ENCODE measurements around the gene NEDD4.

Gene NEDD4

DNA sequence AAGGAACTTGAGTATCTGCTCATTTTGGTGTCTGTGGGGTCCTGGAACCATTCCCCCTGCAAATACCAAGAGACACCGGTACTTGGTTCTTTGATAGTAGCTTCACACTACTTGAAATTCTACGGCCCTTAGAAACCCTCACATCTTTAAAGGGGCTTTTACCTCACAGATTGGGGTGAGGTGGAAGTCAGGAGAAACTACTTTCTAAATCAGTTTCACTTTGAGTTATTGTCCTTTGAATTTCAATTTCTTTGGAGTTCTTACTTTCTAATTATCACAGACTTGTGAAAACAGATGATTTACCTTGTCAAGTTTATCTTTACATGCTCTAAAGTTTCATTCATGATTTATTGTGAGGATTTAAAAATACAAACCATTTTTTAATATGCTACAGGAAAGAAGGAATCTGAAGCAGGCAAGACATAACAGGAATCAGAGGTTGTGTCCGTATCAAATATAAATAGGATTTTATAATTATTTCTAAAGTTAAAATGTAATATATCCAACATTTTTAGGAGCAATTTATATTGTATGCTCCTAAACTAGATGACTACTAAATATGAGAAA, 98.9 kb downstream of the NEDD4 start:
- DNase-seq = no peak
- Histone ChIP-seq H3K9me3 (ENCODE audit: severe bottlenecking) (no peaks in the 10 kb centered on the region), H3K36me3 (no peaks in the 10 kb centered on the region), H3K27ac (no peak overlapping the region), H3K27me3 (ENCODE audit: insufficient read depth, low read depth, severe bottlenecking) (no peaks in the 10 kb centered on the region), H3K4me3 (ENCODE audit: low read depth, low read length) (no peak overlapping the region)
- TF ChIP-seq, protein P1, sequence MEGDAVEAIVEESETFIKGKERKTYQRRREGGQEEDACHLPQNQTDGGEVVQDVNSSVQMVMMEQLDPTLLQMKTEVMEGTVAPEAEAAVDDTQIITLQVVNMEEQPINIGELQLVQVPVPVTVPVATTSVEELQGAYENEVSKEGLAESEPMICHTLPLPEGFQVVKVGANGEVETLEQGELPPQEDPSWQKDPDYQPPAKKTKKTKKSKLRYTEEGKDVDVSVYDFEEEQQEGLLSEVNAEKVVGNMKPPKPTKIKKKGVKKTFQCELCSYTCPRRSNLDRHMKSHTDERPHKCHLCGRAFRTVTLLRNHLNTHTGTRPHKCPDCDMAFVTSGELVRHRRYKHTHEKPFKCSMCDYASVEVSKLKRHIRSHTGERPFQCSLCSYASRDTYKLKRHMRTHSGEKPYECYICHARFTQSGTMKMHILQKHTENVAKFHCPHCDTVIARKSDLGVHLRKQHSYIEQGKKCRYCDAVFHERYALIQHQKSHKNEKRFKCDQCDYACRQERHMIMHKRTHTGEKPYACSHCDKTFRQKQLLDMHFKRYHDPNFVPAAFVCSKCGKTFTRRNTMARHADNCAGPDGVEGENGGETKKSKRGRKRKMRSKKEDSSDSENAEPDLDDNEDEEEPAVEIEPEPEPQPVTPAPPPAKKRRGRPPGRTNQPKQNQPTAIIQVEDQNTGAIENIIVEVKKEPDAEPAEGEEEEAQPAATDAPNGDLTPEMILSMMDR (IDR thresholded peaks at IDR 0.05; ENCODE audit: low read depth, low read length) = no peak

DNA sequence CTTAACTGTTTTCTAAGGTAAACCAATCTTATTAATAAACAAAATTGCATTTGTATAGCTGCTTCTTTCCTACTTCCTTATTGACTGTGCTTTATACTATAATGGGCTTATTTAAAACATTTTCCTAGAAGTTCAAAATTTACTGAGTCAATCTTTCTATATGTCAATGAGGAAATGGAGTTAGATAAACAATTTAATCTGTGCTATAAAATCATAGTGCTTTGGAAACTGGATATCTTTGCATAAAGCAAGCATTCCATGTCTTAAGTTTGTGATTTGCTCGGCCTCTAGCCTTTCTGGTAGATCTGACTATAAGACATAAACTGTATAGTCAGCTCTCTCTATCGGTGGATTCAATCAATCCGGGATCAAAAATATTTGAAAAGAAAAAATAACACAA, 99.6 kb downstream of the NEDD4 start:
- Histone ChIP-seq H3K27me3 (ENCODE audit: insufficient read depth, low read depth, severe bottlenecking) (no peaks in the 10 kb centered on the region), H3K27ac (no peak overlapping the region), H3K4me3 (ENCODE audit: low read depth, low read length) (no peak overlapping the region), H3K36me3 (no peaks in the 10 kb centered on the region), H3K9me3 (ENCODE audit: severe bottlenecking) (no peaks in the 10 kb centered on the region)
- TF ChIP-seq, protein P1 (IDR thresholded peaks at IDR 0.05; ENCODE audit: low read depth, low read length) = no peak
- DNase-seq = no peak

DNA sequence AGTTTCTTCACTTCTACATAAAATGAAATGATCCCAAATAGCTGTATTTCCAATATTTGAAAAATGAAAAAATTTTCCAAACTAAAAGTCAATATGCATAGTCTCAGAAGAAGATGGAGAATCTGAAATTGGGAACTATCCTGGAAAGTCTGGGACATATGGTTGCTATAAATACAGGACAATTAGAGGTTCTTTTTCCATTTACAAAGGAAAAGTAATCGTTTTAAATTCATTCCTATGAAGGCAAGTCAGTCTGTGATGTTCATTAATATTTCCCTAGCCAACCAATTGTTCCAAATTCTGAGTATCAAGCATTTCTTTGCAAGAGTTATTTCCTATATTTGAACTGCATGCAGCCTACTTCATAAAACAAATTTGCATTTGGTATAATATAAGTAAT, 102.2 kb downstream of the NEDD4 start:
- no peaks in the 10 kb centered on the region for H3K27me3 ChIP-seq (ENCODE audit: insufficient read depth, low read depth, severe bottlenecking)
- H3K36me3 ChIP-seq = no peaks in the 10 kb centered on the region
- H3K4me3 ChIP-seq (ENCODE audit: low read depth, low read length) = no peak overlapping the region
- DNase-seq = no peak
- no peak overlapping the region for H3K27ac ChIP-seq
- peaks cover 11% of the 10 kb centered on the region for H3K9me3 ChIP-seq (ENCODE audit: severe bottlenecking)
- TF ChIP-seq, protein P1 (IDR thresholded peaks at IDR 0.05; ENCODE audit: low read depth, low read length) = no peak

DNA sequence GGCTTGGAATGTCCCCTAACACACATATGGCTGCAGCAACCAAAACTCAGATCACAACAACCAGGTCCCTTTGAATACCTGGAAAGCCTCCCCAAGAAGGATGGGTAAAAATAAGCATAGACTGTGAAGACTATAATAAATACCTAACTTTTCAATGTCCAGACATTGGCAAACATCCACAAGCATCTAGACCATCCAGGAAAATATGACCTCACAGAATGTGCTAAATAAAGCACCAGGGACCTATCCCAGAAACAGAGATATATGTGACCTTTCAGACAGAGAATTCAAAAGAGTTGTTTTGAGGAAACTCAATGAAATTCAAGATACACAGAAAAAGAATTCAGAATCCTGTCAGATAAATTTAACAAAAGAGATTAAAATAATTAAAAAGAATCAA, 109.2 kb downstream of the NEDD4 start:
- TF ChIP-seq, protein P1 (IDR thresholded peaks at IDR 0.05; ENCODE audit: low read depth, low read length) = no peak
- Histone ChIP-seq H3K27ac (no peak overlapping the region), H3K9me3 (ENCODE audit: severe bottlenecking) (peaks cover 11% of the 10 kb centered on the region), H3K27me3 (ENCODE audit: insufficient read depth, low read depth, severe bottlenecking) (no peaks in the 10 kb centered on the region), H3K36me3 (no peaks in the 10 kb centered on the region), H3K4me3 (ENCODE audit: low read depth, low read length) (no peak overlapping the region)
- no peak for DNase-seq

DNA sequence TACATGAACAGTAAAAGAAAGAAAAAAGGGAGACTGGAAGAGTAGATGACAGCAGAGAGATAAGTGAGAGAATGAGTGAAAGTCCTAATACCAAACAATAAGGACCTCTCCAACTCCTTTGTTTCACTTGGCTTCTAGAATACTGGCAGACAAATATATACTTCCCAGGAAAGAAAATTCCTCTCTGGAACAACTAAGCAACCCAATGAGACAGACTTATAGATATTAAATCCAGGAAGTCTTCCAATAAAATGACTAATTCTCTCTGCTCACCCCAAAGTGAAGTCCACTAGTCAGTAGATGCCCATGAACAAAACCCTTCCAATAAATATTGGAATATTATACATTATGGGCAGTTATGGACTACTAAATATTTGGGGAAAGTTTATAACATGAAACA, 114.2 kb downstream of the NEDD4 start:
- no peaks in the 10 kb centered on the region for H3K36me3 ChIP-seq
- no peak for DNase-seq
- TF ChIP-seq, protein P1 (IDR thresholded peaks at IDR 0.05; ENCODE audit: low read depth, low read length) = no peak
- H3K9me3 ChIP-seq (ENCODE audit: severe bottlenecking) = no peaks in the 10 kb centered on the region
- no peak overlapping the region for H3K4me3 ChIP-seq (ENCODE audit: low read depth, low read length)
- no peaks in the 10 kb centered on the region for H3K27me3 ChIP-seq (ENCODE audit: insufficient read depth, low read depth, severe bottlenecking)
- H3K27ac ChIP-seq = no peak overlapping the region

DNA sequence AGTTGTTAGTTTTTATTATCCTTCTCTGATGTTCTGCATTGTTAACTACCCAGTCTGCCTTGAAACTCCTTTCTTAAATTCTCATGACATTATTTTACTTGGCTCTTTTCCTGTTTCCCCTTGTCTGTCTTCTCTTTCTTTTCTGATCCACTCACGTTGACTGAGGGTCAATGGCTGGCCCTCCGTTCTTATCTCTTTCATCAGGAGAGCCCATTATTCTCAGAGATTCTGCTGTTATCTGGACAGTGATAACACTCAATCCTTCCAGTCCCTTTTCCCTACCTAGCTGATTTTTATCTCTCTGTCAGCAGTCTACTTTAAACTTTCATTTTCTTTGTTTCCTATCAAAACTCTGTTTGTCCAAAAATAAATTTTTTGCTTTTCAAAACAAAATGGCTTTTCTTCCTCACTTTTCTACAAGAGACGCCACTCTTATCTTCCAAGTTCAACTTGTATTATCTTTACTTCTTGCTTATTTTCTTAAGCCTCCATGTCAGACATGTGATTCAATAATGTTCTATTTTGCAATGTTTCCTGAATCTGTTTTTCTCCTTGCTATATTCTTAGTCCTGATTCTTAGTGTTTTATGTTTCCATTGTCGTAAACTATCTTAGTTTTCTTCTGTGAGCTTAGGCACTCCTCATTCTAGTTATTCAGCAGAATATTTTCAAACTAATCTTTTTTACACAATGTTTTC, 120.2 kb downstream of the NEDD4 start:
- H3K36me3 ChIP-seq = no peaks in the 10 kb centered on the region
- no peak overlapping the region for H3K4me3 ChIP-seq (ENCODE audit: low read depth, low read length)
- TF ChIP-seq, protein P1 (IDR thresholded peaks at IDR 0.05; ENCODE audit: low read depth, low read length) = no peak
- DNase-seq = no peak
- H3K27me3 ChIP-seq (ENCODE audit: insufficient read depth, low read depth, severe bottlenecking) = no peaks in the 10 kb centered on the region
- H3K9me3 ChIP-seq (ENCODE audit: severe bottlenecking) = no peaks in the 10 kb centered on the region
- no peak overlapping the region for H3K27ac ChIP-seq

All from WERI-Rb-1 (cell line).